Thyroid gland (tissue), 4 donors: ENCODE data around the gene ZBTB5. TPM values are rescaled to one million over a fixed set of nuclear protein-coding genes. Genes with fewer than 3 reads are reported as not detected.
A peak's percentile ranks its signal among the peaks of the same experiment; 100 is the strongest.
"Not testable (repeated sequence)": the region's sequence is repeated elsewhere in the genome, so short reads cannot be mapped to it uniquely, and the experiment has no call there.

Source experiments
- DNase-seq, 2 donors: peaks; one replicate each; pipeline ENCODE4 v3.0.0-alpha.2; 2019
- H3K27ac ChIP-seq, 3 donors: fragments of 200-600 bp; sonication (generic); 1 replicate in 2 of 3; 2 replicates in 1 of 3; pipeline ENCODE4 v1.5.1; 2016 to 2019; ENCODE audit warnings: mild to moderate bottlenecking in 1 of 3, moderate library complexity in 1 of 3
- H3K27me3 ChIP-seq: fragments of 200-600 bp; sonication (generic); one replicate; pipeline ENCODE4 v1.5.1; 2019
- H3K36me3 ChIP-seq, 2 donors: fragments of 200-600 bp; sonication (generic); one replicate each; pipeline ENCODE4 v1.5.1; 2016 to 2019
- H3K4me1 ChIP-seq, 2 donors: fragments of 200-600 bp; sonication (generic); one replicate each; pipeline ENCODE4 v1.5.1; 2017 to 2019
- H3K4me3 ChIP-seq, 3 donors: fragments of 200-600 bp; sonication (generic); replicated peaks in 1 of 3; 1 replicate in 2 of 3; 2 replicates in 1 of 3; pipeline ENCODE4 v1.5.1; 2016; ENCODE audit warnings: mild to moderate bottlenecking in 1 of 3
- H3K9me3 ChIP-seq: fragments of 200-600 bp; sonication (generic); one replicate; pipeline ENCODE4 v1.5.1; 2017
- CTCF ChIP-seq, 6 experiments: fragments of 200-600 bp in 3 of 6; fragments of 450-650 bp in 3 of 6; sonication (generic) in 3 of 6; IDR thresholded peaks; one replicate each; pipeline ENCODE4 v1.5.1; 2016 to 2019; ENCODE audit warnings: antibody characterized with exemption in 6 of 6, mild to moderate bottlenecking in 2 of 6, inconsistent platforms in 1 of 6, moderate library complexity in 1 of 6
- POLR2A ChIP-seq, 2 donors: fragments of 450-650 bp; IDR thresholded peaks; one replicate each; pipeline ENCODE4 v1.6.1; 2017; ENCODE audit warnings: antibody characterized with exemption in 2 of 2, mild to moderate bottlenecking in 2 of 2, moderate library complexity in 1 of 2
- WGBS, 2 donors: methylation state at CpG; one replicate each; pipeline ENCODE4 v1.1.5; 2017; 5-methylcytosine and 5-hydroxymethylcytosine counted together
- intact Hi-C: fragments of 100-400 bp; cut with DNase I; formaldehyde crosslinking; loops from one replicate; pipeline ENCODE4 v1.15.1; 2023
- total RNA-seq, 4 donors: library from RNA; depleted of rRNA; stranded (reverse); fragments of >200 nt; gene quantifications; one replicate each; pipeline ENCODE4 v1.2.3, GENCODE V29; 2016

The ZBTB5 gene
- total RNA-seq, 4 donors from 2014 or later: 19.2 to 26.8 (median 22.3) TPM

- TF ChIP-seq CTCF (IDR thresholded peaks at IDR 0.05) (no peak), POLR2A (IDR thresholded peaks at IDR 0.05) (peak in 1 of 2 donors; percentile 76)
- Histone ChIP-seq H3K4me1 (peaks cover 16 to 17% of the 10 kb centered on the region in 2 donors), H3K4me3 (peak within 1 kb of the TSS; percentile 27 to 53 (median 42)), H3K27me3 (no peaks in the 10 kb centered on the region), H3K36me3 (peaks cover 3 to 6% of the 10 kb centered on the region in 2 donors), H3K27ac (peak within 1 kb of the TSS in 2 of 3 donors; percentile 31 to 42), H3K9me3 (no peaks in the 10 kb centered on the region)
- intact Hi-C loops: no loop called here
- DNase-seq: peak; percentile 97
- 9 to 16% methylated on average over 18 to 20 of the region's 56 CpGs for WGBS, 2 donors
Observed at GRCh38 chr9:37485389-37486255, 20.4 kb upstream of the ZBTB5 start, which contains the start of gene POLR1E. POLR1E (plus strand) TSS chr9:37485948; CDS start chr9:37486048, 100 bp downstream.

- H3K4me1 ChIP-seq: peaks cover 4 to 6% of the 10 kb centered on the region in 2 donors
- no peak for DNase-seq
- H3K27me3 ChIP-seq: no peaks in the 10 kb centered on the region
- H3K4me3 ChIP-seq: no peak overlapping the region
- no peak overlapping the region for H3K27ac ChIP-seq
- no peaks in the 10 kb centered on the region for H3K9me3 ChIP-seq
- intact Hi-C loops: loop anchor here (5.0 kb wide), 1 partner anchor 422 kb away; the partner anchor contains the start of gene SLC25A51
- 79 to 82% methylated on average over 3 of the region's 3 CpGs for WGBS, 2 donors
- TF ChIP-seq CTCF (IDR thresholded peaks at IDR 0.05) (no peak), POLR2A (IDR thresholded peaks at IDR 0.05) (no peak)
- H3K36me3 ChIP-seq: no peaks in the 10 kb centered on the region
Observed at GRCh38 chr9:37480759-37481158, 15.5 kb upstream of the ZBTB5 start.

GRCh38 chr9:37477987-37478619, 12.9 kb upstream of the ZBTB5 start:
- H3K4me1 ChIP-seq, H3K9me3 ChIP-seq, H3K36me3 ChIP-seq, H3K4me3 ChIP-seq, intact Hi-C loops, H3K27me3 ChIP-seq, DNase-seq, H3K27ac ChIP-seq: not testable (repeated sequence)
- WGBS, 2 donors: 66 to 69% methylated on average over 5 of the region's 5 CpGs

GRCh38 chr9:37477443-37477842, 12.2 kb upstream of the ZBTB5 start:
- DNase-seq, H3K27ac ChIP-seq, H3K27me3 ChIP-seq, H3K4me1 ChIP-seq, H3K36me3 ChIP-seq, H3K4me3 ChIP-seq, H3K9me3 ChIP-seq, intact Hi-C loops: not testable (repeated sequence)
- 90 to 97% methylated on average over 4 of the region's 4 CpGs for WGBS, 2 donors

GRCh38 chr9:37476930-37477329, 11.7 kb upstream of the ZBTB5 start:
- no peak for DNase-seq
- Histone ChIP-seq H3K4me3 (no peak overlapping the region), H3K4me1 (peaks cover under 1 to 5% of the 10 kb centered on the region in 2 donors), H3K36me3 (no peaks in the 10 kb centered on the region), H3K27ac (no peak overlapping the region), H3K9me3 (no peaks in the 10 kb centered on the region), H3K27me3 (no peaks in the 10 kb centered on the region)
- TF ChIP-seq POLR2A (IDR thresholded peaks at IDR 0.05) (no peak), CTCF (IDR thresholded peaks at IDR 0.05) (no peak)
- 78 to 80% methylated on average over 11 of the region's 11 CpGs for WGBS, 2 donors
- intact Hi-C loops: no loop called here

GRCh38 chr9:37474438-37474837, 9.2 kb upstream of the ZBTB5 start:
- Histone ChIP-seq H3K36me3 (no peaks in the 10 kb centered on the region), H3K27ac (no peak overlapping the region), H3K4me3 (no peak overlapping the region), H3K27me3 (no peaks in the 10 kb centered on the region), H3K4me1 (peaks cover 4 to 9% of the 10 kb centered on the region in 2 donors), H3K9me3 (no peaks in the 10 kb centered on the region)
- 93 to 95% methylated on average over 3 of the region's 3 CpGs for WGBS, 2 donors
- no peak for DNase-seq
- intact Hi-C loops: no loop called here
- no peak for TF ChIP-seq CTCF (IDR thresholded peaks at IDR 0.05)
- TF ChIP-seq POLR2A (IDR thresholded peaks at IDR 0.05): no peak

GRCh38 chr9:37473982-37474381, 8.7 kb upstream of the ZBTB5 start:
- whole genome bisulfite sequencing, 2 donors: 65 to 67% methylated on average over 6 of the region's 6 CpGs
- H3K27ac ChIP-seq, H3K4me3 ChIP-seq, H3K9me3 ChIP-seq, DNase-seq, H3K27me3 ChIP-seq, H3K4me1 ChIP-seq, H3K36me3 ChIP-seq, intact Hi-C loops: not testable (repeated sequence)
